A549 treated with Mapracorat at 1 μM for 4 hours (cell line): Measurements from ENCODE around the gene GSTM5. TPM values are rescaled to one million over a fixed set of nuclear protein-coding genes. Genes with fewer than 3 reads are reported as not detected.

Experiments
- total RNA-seq: library from RNA; stranded (reverse); fragments of 200-300 nt; extraction: Qiagen RNA extraction; gene quantifications from 5 replicates; pipeline ENCODE4 v1.2.3, GENCODE V29; 2022

GSTM5 gene
- not detected in 5 replicates for total RNA-seq

GRCh38 chr1:109711593-109712320 is at the start of gene GSTM5:
GSTM5 (plus strand) TSS chr1:109712251; CDS start chr1:109712313, 62 bp downstream.

GRCh38 chr1:109667452-109668122 is 44.5 kb upstream of the GSTM5 start, which contains the start of gene GSTM2:
GSTM2 (plus strand) TSS chr1:109668057; CDS start chr1:109668116, 59 bp downstream.

DNA sequence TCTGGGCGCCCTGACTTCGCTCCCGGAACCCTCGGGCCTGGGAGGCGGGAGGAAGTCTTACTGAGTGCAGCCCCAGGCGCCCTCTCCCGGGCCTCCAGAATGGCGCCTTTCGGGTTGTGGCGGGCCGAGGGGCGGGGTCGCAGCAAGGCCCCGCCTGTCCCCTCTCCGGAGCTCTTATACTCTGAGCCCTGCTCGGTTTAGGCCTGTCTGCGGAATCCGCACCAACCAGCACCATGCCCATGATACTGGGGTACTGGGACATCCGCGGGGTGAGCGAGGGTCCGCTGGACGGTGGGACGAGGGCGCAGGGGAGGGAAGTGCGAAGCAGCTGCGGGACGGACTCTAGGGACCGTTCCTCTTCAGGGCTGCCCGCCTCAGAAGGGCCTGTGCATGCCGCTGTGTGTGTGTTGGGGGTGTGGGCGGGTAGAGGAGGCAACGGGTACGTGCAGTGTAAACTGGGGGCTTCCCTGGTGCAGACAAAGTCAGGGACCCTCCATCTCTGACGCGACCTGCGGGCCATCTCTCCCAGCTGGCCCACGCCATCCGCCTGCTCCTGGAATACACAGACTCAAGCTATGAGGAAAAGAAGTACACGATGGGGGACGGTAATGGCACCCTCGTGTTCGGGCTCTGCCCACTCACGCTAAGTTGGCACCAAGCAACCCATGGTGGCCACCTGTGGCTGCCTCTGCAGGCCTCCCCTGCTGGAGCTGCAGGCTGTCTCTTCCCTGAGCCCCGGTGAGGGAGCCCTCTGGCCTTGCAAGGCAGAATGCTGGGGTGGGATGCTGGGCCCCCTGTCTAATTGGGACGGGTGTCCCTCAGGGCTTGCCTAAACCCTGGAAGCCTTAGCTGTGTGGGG is 24.2 kb upstream of the GSTM5 start, which contains the start of gene GSTM1:
TSS of gene GSTM1 (plus strand) at position 177 of the 859 bp plus-strand sequence. CDS start at position 234, 57 bp downstream.

GRCh38 chr1:109740615-109741373 is 28.7 kb downstream of the GSTM5 start, which contains the start of gene GSTM3:
GSTM3 (minus strand) TSS chr1:109741038; CDS start chr1:109740287, 751 bp downstream.

GRCh38 chr1:109763646-109764415 is 51.8 kb downstream of the GSTM5 start, which contains the start of gene EPS8L3:
EPS8L3 (minus strand) TSS chr1:109763923; CDS start chr1:109761749, 2,174 bp downstream.

Other genes starting within 250 kb of the GSTM5 start
- 0.06 to 0.13 TPM (median 0.10 TPM) in 4 of 5 replicates, not detected in the other for gene SYPL2, start 245.7 kb upstream of the GSTM5 start, total RNA-seq
- 1.9 to 2.8 TPM (median 2.3 TPM) in 5 replicates for gene ATXN7L2, start 228.3 kb upstream of the GSTM5 start, total RNA-seq
- 4.0 to 5.0 TPM (median 4.4 TPM) in 5 replicates for gene CYB561D1, start 218.2 kb upstream of the GSTM5 start, total RNA-seq
- 1.0 to 1.4 TPM (median 1.3 TPM) in 5 replicates for gene AMIGO1, start 202.5 kb upstream of the GSTM5 start, total RNA-seq
- gene GPR61, start 172.4 kb upstream of the GSTM5 start, total RNA-seq: not detected in 5 replicates
- 4.7 to 5.5 TPM (median 5.2 TPM) in 5 replicates for gene GNAI3, start 163.6 kb upstream of the GSTM5 start, total RNA-seq
- gene GNAT2, start 92.6 kb upstream of the GSTM5 start, total RNA-seq: 0.13 to 0.17 TPM (median 0.17 TPM) in 3 of 5 replicates, not detected in the others
- gene AMPD2, start 92.4 kb upstream of the GSTM5 start, total RNA-seq: 20.6 to 28.6 TPM (median 23.1 TPM) in 5 replicates
- gene GSTM4, start 56.2 kb upstream of the GSTM5 start, total RNA-seq: 8.6 to 11.1 TPM (median 9.3 TPM) in 5 replicates
- 2.9 to 3.6 TPM (median 3.4 TPM) in 5 replicates for gene GSTM2, start 44.2 kb upstream of the GSTM5 start, total RNA-seq
- not detected in 5 replicates for gene GSTM1, start 24.4 kb upstream of the GSTM5 start, total RNA-seq
- 21.6 to 28.4 TPM (median 23.1 TPM) in 5 replicates for gene GSTM3, start 28.8 kb downstream of the GSTM5 start, total RNA-seq
- gene EPS8L3, start 51.7 kb downstream of the GSTM5 start, total RNA-seq: 0.52 to 1.1 TPM (median 0.94 TPM) in 5 replicates
- gene CSF1, start 198.6 kb downstream of the GSTM5 start, total RNA-seq: 13.0 to 18.8 TPM (median 18.0 TPM) in 5 replicates